HEK293 (cell line): ENCODE measurements around the gene PTPN12.
A peak's percentile ranks its signal among the peaks of the same experiment; 100 is the strongest.
"Not testable (repeated sequence)": the region's sequence is repeated elsewhere in the genome, so short reads cannot be mapped to it uniquely, and the experiment has no call there.

ENCODE experiments used
- CTCF ChIA-PET: fragments of 350-600 bp; formaldehyde crosslinking; extraction: SDS; loops from one replicate; lab custom pipeline; 2021; ENCODE audit warnings: antibody characterized with exemption; lab: Yijun Ruan, JAX
- POLR2A ChIA-PET: fragments of 300-600 bp; formaldehyde crosslinking; extraction: SDS; loops from one replicate; lab custom pipeline; 2020; ENCODE audit warnings: antibody characterized with exemption, inconsistent platforms; lab: Yijun Ruan, JAX
- H3K27ac ChIP-seq: fragments of 200-500 bp; sonication (Bioruptor generic); 2 replicates; pipeline ENCODE4 v1.5.1; 2014; ENCODE audit warnings: low read depth, low read length, control low read depth, inconsistent platforms; ENCODE audit errors: extremely low read depth
- H3K36me3 ChIP-seq, 2 experiments: fragments of 200-500 bp in 1 of 2; sonication (Bioruptor generic) in 1 of 2; 1 replicate in 1 of 2; 2 replicates in 1 of 2; pipeline ENCODE4 v1.5.1; 2014 to 2017; ENCODE audit warnings: inconsistent platforms in 2 of 2, low read length in 2 of 2; ENCODE audit not compliant: control insufficient read depth in 2 of 2, insufficient read depth in 1 of 2
- H3K4me1 ChIP-seq: fragments of 200-500 bp; sonication (Bioruptor generic); 2 replicates; pipeline ENCODE4 v1.5.1; 2014; ENCODE audit warnings: mild to moderate bottlenecking, low read length, inconsistent platforms; ENCODE audit not compliant: control insufficient read depth, insufficient read depth
- H3K4me3 ChIP-seq: 2 replicates; pipeline ENCODE4 v1.5.1; 2011; ENCODE audit warnings: low read depth, mild to moderate bottlenecking, control low read depth, low read length, moderate library complexity
- H3K9me3 ChIP-seq: fragments of 200-500 bp; sonication (Bioruptor generic); 2 replicates; pipeline ENCODE4 v1.5.1; 2014; ENCODE audit warnings: low read depth, low read length, inconsistent platforms; ENCODE audit not compliant: control insufficient read depth, insufficient read depth
- ATF2 ChIP-seq: fragments of 450-650 bp; formaldehyde crosslinking; IDR thresholded peaks from 2 replicates; pipeline ENCODE4 v1.5.1; 2016; ENCODE audit warnings: missing biosample characterization, missing genetic modification characterization, low read depth
- FEZF1 ChIP-seq: fragments of 450-650 bp; formaldehyde crosslinking; IDR thresholded peaks from 2 replicates; pipeline ENCODE4 v1.5.1; 2016; ENCODE audit warnings: missing biosample characterization, missing genetic modification characterization
- KLF16 ChIP-seq: fragments of 450-650 bp; formaldehyde crosslinking; IDR thresholded peaks from 2 replicates; pipeline ENCODE4 v1.5.1; 2017; ENCODE audit warnings: missing biosample characterization, missing genetic modification characterization
- SCRT2 ChIP-seq: fragments of 450-650 bp; formaldehyde crosslinking; IDR thresholded peaks from 2 replicates; pipeline ENCODE4 v1.5.1; 2016; ENCODE audit warnings: missing biosample characterization, missing genetic modification characterization
- ZNF114 ChIP-seq: fragments of 450-650 bp; formaldehyde crosslinking; IDR thresholded peaks from 2 replicates; pipeline ENCODE4 v1.5.0; 2017; ENCODE audit warnings: missing biosample characterization, missing genetic modification characterization
- ZNF202 ChIP-seq: fragments of 450-650 bp; formaldehyde crosslinking; IDR thresholded peaks from 2 replicates; pipeline ENCODE4 v1.5.1; 2016; ENCODE audit warnings: missing biosample characterization, missing genetic modification characterization, borderline replicate concordance
- ZNF24 ChIP-seq: fragments of 450-650 bp; formaldehyde crosslinking; IDR thresholded peaks from 2 replicates; pipeline ENCODE4 v1.5.1; 2016; ENCODE audit warnings: missing biosample characterization, missing genetic modification characterization
- ZNF302 ChIP-seq: fragments of 450-650 bp; formaldehyde crosslinking; IDR thresholded peaks from 2 replicates; pipeline ENCODE4 v1.5.1; 2016; ENCODE audit warnings: missing biosample characterization, missing genetic modification characterization, low read depth
- ZNF341 ChIP-seq: fragments of 450-650 bp; formaldehyde crosslinking; IDR thresholded peaks from 2 replicates; pipeline ENCODE4; 2016; ENCODE audit warnings: low read depth, missing biosample characterization, missing genetic modification characterization
- ZNF404 ChIP-seq: fragments of 450-650 bp; formaldehyde crosslinking; IDR thresholded peaks from 2 replicates; pipeline ENCODE4 v1.5.1; 2017; ENCODE audit warnings: missing biosample characterization, missing genetic modification characterization
- ZNF423 ChIP-seq: fragments of 450-650 bp; formaldehyde crosslinking; IDR thresholded peaks from 2 replicates; pipeline ENCODE4 v1.5.1; 2016; ENCODE audit warnings: missing biosample characterization, missing genetic modification characterization
- ZNF548 ChIP-seq: fragments of 450-650 bp; formaldehyde crosslinking; IDR thresholded peaks from 2 replicates; pipeline ENCODE4 v1.5.1; 2016; ENCODE audit warnings: missing biosample characterization, missing genetic modification characterization
- ZNF626 ChIP-seq: fragments of 450-650 bp; sonication (Bioruptor Pico); formaldehyde crosslinking; IDR thresholded peaks from 2 replicates; pipeline ENCODE4 v1.5.1; 2018; ENCODE audit warnings: missing biosample characterization, missing genetic modification characterization, inconsistent platforms
- ZNF701 ChIP-seq: fragments of 450-650 bp; formaldehyde crosslinking; IDR thresholded peaks from 2 replicates; pipeline ENCODE4 v1.5.1; 2016; ENCODE audit warnings: missing biosample characterization, missing genetic modification characterization
- ZNF707 ChIP-seq: fragments of 450-650 bp; formaldehyde crosslinking; IDR thresholded peaks from 2 replicates; pipeline ENCODE4 v1.5.1; 2016; ENCODE audit warnings: missing biosample characterization, missing genetic modification characterization

The PTPN12 gene

GRCh38 chr7:77540402-77540822 is 3.3 kb downstream of the PTPN12 start:
- no peak for TF ChIP-seq ZNF701 (tag by site-specific recombination)
- TF ChIP-seq KLF16 (tag by site-specific recombination): no peak
- no peak for TF ChIP-seq ZNF548 (tag by site-specific recombination)
- Histone ChIP-seq H3K9me3 (no peaks in the 10 kb centered on the region), H3K4me3 (no peak overlapping the region), H3K36me3 (no peaks in the 10 kb centered on the region), H3K4me1 (peaks cover 7% of the 10 kb centered on the region), H3K27ac (no peak overlapping the region)
- CTCF ChIA-PET: interaction anchor here (0.5 kb wide), 1 partner anchor 14 kb away, joined by 4 read pairs; no protein-coding TSS in a partner anchor
- POLR2A ChIA-PET: interaction anchor here (0.6 to 0.7 kb wide), 2 partner anchors 41 to 43 kb away, joined by 3 read pairs; no protein-coding TSS in a partner anchor

- POLR2A ChIA-PET: interaction anchor here (0.6 kb wide), 2 partner anchors 13 to 42 kb away, joined by 3 read pairs; no protein-coding TSS in a partner anchor
- TF ChIP-seq SCRT2 (tag by site-specific recombination) (0 out of 2 replicates have a peak, but pooled peaks have one; percentile 9), FEZF1 (tag by site-specific recombination) (0 out of 2 replicates have a peak, but pooled peaks have one; percentile 10)
- CTCF ChIA-PET: interaction anchor here (0.9 kb wide), 1 partner anchor 449 kb away, joined by 3 read pairs; no protein-coding TSS in a partner anchor
- not testable (repeated sequence) for H3K4me3 ChIP-seq, H3K27ac ChIP-seq, H3K9me3 ChIP-seq, H3K36me3 ChIP-seq, H3K4me1 ChIP-seq
Measured at GRCh38 chr7:77540993-77541392, 3.9 kb downstream of the PTPN12 start.

GRCh38 chr7:77542409-77542808 is 5.3 kb downstream of the PTPN12 start:
- Histone ChIP-seq H3K4me1 (peaks cover 7% of the 10 kb centered on the region), H3K36me3 (no peaks in the 10 kb centered on the region), H3K27ac (no peak overlapping the region), H3K9me3 (no peaks in the 10 kb centered on the region), H3K4me3 (no peak overlapping the region)
- CTCF ChIA-PET: interaction anchor here (1.0 kb wide), 1 partner anchor 101 kb away, joined by 3 read pairs; no protein-coding TSS in a partner anchor
- POLR2A ChIA-PET: no interaction called here
- TF ChIP-seq ZNF626 (tag by site-specific recombination) (no peak), ZNF24 (tag by site-specific recombination) (no peak), ZNF423 (tag by site-specific recombination) (no peak), ZNF302 (tag by site-specific recombination) (no peak), ATF2 (no peak)

- TF ChIP-seq ZNF707 (tag by site-specific recombination) (no peak), ZNF341 (tag by site-specific recombination) (peak; percentile 58), ZNF202 (tag by site-specific recombination) (no peak), ZNF114 (tag by site-specific recombination) (no peak), ZNF404 (tag by site-specific recombination) (no peak)
- no peaks in the 10 kb centered on the region for H3K9me3 ChIP-seq
- no peaks in the 10 kb centered on the region for H3K36me3 ChIP-seq
- no peak overlapping the region for H3K4me3 ChIP-seq
- H3K4me1 ChIP-seq: peaks cover 7% of the 10 kb centered on the region
- ChIA-PET CTCF (interaction anchor here (0.6 to 0.8 kb wide), 2 partner anchors 20 to 252 kb away, joined by 3 read pairs; no protein-coding TSS in a partner anchor), POLR2A (no interaction called here)
- no peak overlapping the region for H3K27ac ChIP-seq
Measured at GRCh38 chr7:77542895-77543294, 5.8 kb downstream of the PTPN12 start.
